ENCODE measurements around the gene LDLRAP1.

DNA sequence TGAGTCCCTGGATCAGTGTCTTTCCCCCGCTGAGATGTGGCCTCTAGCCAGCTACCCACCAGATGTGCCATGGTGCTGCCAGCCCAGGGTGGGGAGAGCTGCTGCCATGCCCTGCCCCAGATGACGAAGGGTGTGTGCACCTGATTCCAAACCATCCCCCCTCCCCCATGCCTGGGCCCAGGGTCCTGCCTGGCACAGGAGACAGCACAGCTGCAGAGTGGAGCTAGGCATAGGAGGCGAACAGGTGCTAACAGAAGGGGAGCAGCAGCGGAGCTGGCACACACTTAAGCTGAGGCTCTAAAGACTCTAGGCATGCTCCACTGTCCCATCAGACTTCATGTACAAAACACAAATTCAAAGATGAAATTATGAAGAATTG is 9.0 kb upstream of the LDLRAP1 start:
- no peak for TF ChIP-seq EZH2 (IDR thresholded peaks at IDR 0.05; ENCODE audit: borderline replicate concordance, insufficient read depth, low read length, poor library complexity, severe bottlenecking)
- TF ChIP-seq, protein P1, sequence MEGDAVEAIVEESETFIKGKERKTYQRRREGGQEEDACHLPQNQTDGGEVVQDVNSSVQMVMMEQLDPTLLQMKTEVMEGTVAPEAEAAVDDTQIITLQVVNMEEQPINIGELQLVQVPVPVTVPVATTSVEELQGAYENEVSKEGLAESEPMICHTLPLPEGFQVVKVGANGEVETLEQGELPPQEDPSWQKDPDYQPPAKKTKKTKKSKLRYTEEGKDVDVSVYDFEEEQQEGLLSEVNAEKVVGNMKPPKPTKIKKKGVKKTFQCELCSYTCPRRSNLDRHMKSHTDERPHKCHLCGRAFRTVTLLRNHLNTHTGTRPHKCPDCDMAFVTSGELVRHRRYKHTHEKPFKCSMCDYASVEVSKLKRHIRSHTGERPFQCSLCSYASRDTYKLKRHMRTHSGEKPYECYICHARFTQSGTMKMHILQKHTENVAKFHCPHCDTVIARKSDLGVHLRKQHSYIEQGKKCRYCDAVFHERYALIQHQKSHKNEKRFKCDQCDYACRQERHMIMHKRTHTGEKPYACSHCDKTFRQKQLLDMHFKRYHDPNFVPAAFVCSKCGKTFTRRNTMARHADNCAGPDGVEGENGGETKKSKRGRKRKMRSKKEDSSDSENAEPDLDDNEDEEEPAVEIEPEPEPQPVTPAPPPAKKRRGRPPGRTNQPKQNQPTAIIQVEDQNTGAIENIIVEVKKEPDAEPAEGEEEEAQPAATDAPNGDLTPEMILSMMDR (IDR thresholded peaks at IDR 0.05; ENCODE audit: poor library complexity, severe bottlenecking), result no peak
- TF ChIP-seq POLR2AphosphoS5 (IDR thresholded peaks at IDR 0.05), result no peak
- TF ChIP-seq, protein P2, sequence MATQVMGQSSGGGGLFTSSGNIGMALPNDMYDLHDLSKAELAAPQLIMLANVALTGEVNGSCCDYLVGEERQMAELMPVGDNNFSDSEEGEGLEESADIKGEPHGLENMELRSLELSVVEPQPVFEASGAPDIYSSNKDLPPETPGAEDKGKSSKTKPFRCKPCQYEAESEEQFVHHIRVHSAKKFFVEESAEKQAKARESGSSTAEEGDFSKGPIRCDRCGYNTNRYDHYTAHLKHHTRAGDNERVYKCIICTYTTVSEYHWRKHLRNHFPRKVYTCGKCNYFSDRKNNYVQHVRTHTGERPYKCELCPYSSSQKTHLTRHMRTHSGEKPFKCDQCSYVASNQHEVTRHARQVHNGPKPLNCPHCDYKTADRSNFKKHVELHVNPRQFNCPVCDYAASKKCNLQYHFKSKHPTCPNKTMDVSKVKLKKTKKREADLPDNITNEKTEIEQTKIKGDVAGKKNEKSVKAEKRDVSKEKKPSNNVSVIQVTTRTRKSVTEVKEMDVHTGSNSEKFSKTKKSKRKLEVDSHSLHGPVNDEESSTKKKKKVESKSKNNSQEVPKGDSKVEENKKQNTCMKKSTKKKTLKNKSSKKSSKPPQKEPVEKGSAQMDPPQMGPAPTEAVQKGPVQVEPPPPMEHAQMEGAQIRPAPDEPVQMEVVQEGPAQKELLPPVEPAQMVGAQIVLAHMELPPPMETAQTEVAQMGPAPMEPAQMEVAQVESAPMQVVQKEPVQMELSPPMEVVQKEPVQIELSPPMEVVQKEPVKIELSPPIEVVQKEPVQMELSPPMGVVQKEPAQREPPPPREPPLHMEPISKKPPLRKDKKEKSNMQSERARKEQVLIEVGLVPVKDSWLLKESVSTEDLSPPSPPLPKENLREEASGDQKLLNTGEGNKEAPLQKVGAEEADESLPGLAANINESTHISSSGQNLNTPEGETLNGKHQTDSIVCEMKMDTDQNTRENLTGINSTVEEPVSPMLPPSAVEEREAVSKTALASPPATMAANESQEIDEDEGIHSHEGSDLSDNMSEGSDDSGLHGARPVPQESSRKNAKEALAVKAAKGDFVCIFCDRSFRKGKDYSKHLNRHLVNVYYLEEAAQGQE (IDR thresholded peaks at IDR 0.05; ENCODE audit: borderline replicate concordance), result no peak
- TF ChIP-seq EP300 (conservative IDR thresholded peaks at IDR 0.05; ENCODE audit: poor library complexity, severe bottlenecking), result no peak
- TF ChIP-seq RAD21 (conservative IDR thresholded peaks at IDR 0.05), result no peak
- TF ChIP-seq TAF1 (IDR thresholded peaks at IDR 0.05; ENCODE audit: low read depth), result no peak
